Tibial nerve (tissue), 3 donors: ENCODE measurements around the gene RPTOR.

Experiments
- POLR2A ChIP-seq, 2 donors: fragments of 450-650 bp; IDR thresholded peaks; one replicate each; pipeline ENCODE4 v1.6.1; 2017; ENCODE audit warnings: antibody characterized with exemption in 2 of 2, mild to moderate bottlenecking in 2 of 2, moderate library complexity in 2 of 2
- TF ChIP-seq, protein P1 (sequence below), 5 experiments: fragments of 200-600 bp in 3 of 5; fragments of 450-650 bp in 2 of 5; sonication (generic) in 3 of 5; IDR thresholded peaks; one replicate each; pipeline ENCODE4 v1.5.1; 2016 to 2019; ENCODE audit warnings: antibody characterized with exemption in 5 of 5, mild to moderate bottlenecking in 3 of 5, moderate library complexity in 2 of 5

DNA sequence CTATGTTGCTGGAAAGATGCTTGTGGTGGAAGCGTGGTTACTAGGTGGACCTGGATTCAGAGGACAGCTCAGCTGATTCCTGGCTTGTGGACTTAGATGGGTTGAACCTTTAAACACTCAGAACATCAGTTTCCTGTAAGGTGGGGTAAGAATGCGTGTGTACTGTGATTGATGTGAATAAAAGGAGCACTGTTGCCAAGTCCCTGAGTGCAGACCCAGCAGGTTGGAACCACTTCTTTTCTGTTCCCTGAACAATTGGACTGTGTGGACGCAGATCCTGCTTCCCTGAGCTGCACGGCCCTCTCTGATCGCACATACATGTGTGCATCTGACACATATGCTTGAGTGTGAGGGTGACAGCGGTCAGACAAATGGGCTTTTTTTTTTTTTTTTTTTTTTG lies 37.5 kb downstream of the RPTOR start:
- TF ChIP-seq, protein P1, sequence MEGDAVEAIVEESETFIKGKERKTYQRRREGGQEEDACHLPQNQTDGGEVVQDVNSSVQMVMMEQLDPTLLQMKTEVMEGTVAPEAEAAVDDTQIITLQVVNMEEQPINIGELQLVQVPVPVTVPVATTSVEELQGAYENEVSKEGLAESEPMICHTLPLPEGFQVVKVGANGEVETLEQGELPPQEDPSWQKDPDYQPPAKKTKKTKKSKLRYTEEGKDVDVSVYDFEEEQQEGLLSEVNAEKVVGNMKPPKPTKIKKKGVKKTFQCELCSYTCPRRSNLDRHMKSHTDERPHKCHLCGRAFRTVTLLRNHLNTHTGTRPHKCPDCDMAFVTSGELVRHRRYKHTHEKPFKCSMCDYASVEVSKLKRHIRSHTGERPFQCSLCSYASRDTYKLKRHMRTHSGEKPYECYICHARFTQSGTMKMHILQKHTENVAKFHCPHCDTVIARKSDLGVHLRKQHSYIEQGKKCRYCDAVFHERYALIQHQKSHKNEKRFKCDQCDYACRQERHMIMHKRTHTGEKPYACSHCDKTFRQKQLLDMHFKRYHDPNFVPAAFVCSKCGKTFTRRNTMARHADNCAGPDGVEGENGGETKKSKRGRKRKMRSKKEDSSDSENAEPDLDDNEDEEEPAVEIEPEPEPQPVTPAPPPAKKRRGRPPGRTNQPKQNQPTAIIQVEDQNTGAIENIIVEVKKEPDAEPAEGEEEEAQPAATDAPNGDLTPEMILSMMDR (IDR thresholded peaks at IDR 0.05) = no peak
- TF ChIP-seq POLR2A (IDR thresholded peaks at IDR 0.05) = no peak
